PC-3 (cell line): ENCODE results near the gene BTBD6. TPM values are rescaled to one million over a fixed set of nuclear protein-coding genes. Genes with fewer than 3 reads are reported as not detected.
A peak's percentile ranks its signal among the peaks of the same experiment; 100 is the strongest.

ENCODE experiments used
- ATAC-seq: fragments of 200-7000 bp; cut with Tn5 transposase; 2 replicates; pipeline ENCODE4 v1.9.1; 2020; ENCODE audit warnings: mild to moderate bottlenecking, moderate library complexity
- BruUV-seq: library from RNA; stranded (reverse); fragments of 400-500 nt; replicated peaks from 2 replicates; lab custom pipeline; 2021; lab: Mats Ljungman, UMichigan
- CTCF ChIA-PET: fragments of 300-600 bp; sonication (Branson Sonifier 250); formaldehyde crosslinking; loops from one replicate; lab custom pipeline; 2022; ENCODE audit warnings: antibody characterized with exemption; lab: Charles Lee
- POLR2A ChIA-PET: fragments of 300-600 bp; sonication (Branson Sonifier 250); formaldehyde crosslinking; loops from one replicate; lab custom pipeline; 2022; ENCODE audit warnings: antibody characterized with exemption; ENCODE audit not compliant: unreplicated experiment; lab: Charles Lee
- DNase-seq: peaks from one replicate; pipeline ENCODE4 v3.0.0-alpha.2; 2015
- H2AFZ ChIP-seq: fragments of 300-600 bp; sonication (generic); 2 replicates; pipeline ENCODE4 v1.6.0; 2016; ENCODE audit warnings: antibody characterized with exemption, low read length
- H3F3A ChIP-seq: fragments of 300-600 bp; sonication (generic); one replicate; pipeline ENCODE4 v1.6.0; 2017; ENCODE audit warnings: antibody characterized with exemption, low read length, control low read depth, mild to moderate bottlenecking; ENCODE audit not compliant: unreplicated experiment
- H3K27ac ChIP-seq: fragments of 300-600 bp; sonication (generic); 2 replicates; pipeline ENCODE4 v1.5.1; 2016; ENCODE audit warnings: mild to moderate bottlenecking, low read length
- H3K27me3 ChIP-seq: fragments of 300-600 bp; sonication (generic); 2 replicates; pipeline ENCODE4 v1.6.1; 2016; ENCODE audit warnings: low read length, mixed read lengths
- H3K36me3 ChIP-seq: fragments of 300-600 bp; sonication (generic); 2 replicates; pipeline ENCODE4 v1.6.1; 2016; ENCODE audit warnings: low read depth, mixed run types, low read length, mixed read lengths
- H3K4me1 ChIP-seq: fragments of 300-600 bp; sonication (generic); 2 replicates; pipeline ENCODE4 v1.5.1; 2016; ENCODE audit warnings: low read length; ENCODE audit not compliant: insufficient read depth
- H3K4me2 ChIP-seq: fragments of 300-600 bp; sonication (generic); 2 replicates; pipeline ENCODE4 v1.6.0; 2016; ENCODE audit warnings: low read length
- H3K4me3 ChIP-seq: fragments of 300-600 bp; sonication (generic); 2 replicates; pipeline ENCODE4 v1.5.1; 2016; ENCODE audit warnings: mild to moderate bottlenecking, low read length, mixed read lengths
- H3K79me2 ChIP-seq: fragments of 300-600 bp; sonication (generic); 2 replicates; pipeline ENCODE4 v1.6.1; 2017; ENCODE audit warnings: low read length, mixed read lengths
- H3K9ac ChIP-seq: fragments of 300-600 bp; sonication (generic); 2 replicates; pipeline ENCODE4 v1.6.0; 2016; ENCODE audit warnings: mild to moderate bottlenecking, low read length
- H3K9me2 ChIP-seq: fragments of 300-600 bp; sonication (generic); replicated peaks from 2 replicates; pipeline ENCODE4 v1.6.1; 2016; ENCODE audit warnings: mixed run types, low read length, mixed read lengths
- H3K9me3 ChIP-seq: fragments of 300-600 bp; sonication (generic); 2 replicates; pipeline ENCODE4 v1.6.1; 2016; ENCODE audit warnings: low read length, mixed read lengths
- H4K20me1 ChIP-seq: fragments of 300-600 bp; sonication (generic); 2 replicates; pipeline ENCODE4 v1.6.1; 2016; ENCODE audit warnings: low read length, mixed read lengths
- EZH2 ChIP-seq: fragments of 300-600 bp; sonication (generic); IDR thresholded peaks from one replicate; pipeline ENCODE4 v1.6.1; 2017; ENCODE audit warnings: antibody characterized with exemption, mild to moderate bottlenecking, low read length; ENCODE audit not compliant: unreplicated experiment
- EZH2phosphoT487 ChIP-seq: fragments of 300-600 bp; sonication (generic); IDR thresholded peaks from 2 replicates; pipeline ENCODE4 v1.6.1; 2018; ENCODE audit warnings: mild to moderate bottlenecking, antibody characterized with exemption, low read length, borderline replicate concordance
- intact Hi-C: fragments of 100-400 bp; cut with micrococcal nuclease; formaldehyde crosslinking; loops from 2 replicates; pipeline ENCODE4 v1.9.0; 2023
- total RNA-seq: library from RNA; depleted of rRNA; stranded (reverse); fragments of >200 nt; gene quantifications from 2 replicates; pipeline ENCODE4 v1.2.3, GENCODE V29; 2014
- TF ChIP-seq, protein P1 (sequence below): fragments of 300-600 bp; sonication (generic); conservative IDR thresholded peaks from 2 replicates; pipeline ENCODE4 v1.5.1; 2017; ENCODE audit warnings: antibody characterized with exemption, low read depth, mild to moderate bottlenecking, low read length

Gene BTBD6
- total RNA-seq, 1 experiment from 2014 or later: 104 TPM

GRCh38 chr14:105267820-105268548 is 19.7 kb downstream of the BTBD6 start:
- Histone ChIP-seq H3K79me2 (peaks cover 8% of the 10 kb centered on the region), H4K20me1 (no peaks in the 10 kb centered on the region), H3K36me3 (no peaks in the 10 kb centered on the region), H3K9me2 (no peaks in the 10 kb centered on the region), H3K4me3 (no peak overlapping the region), H3K27me3 (no peaks in the 10 kb centered on the region), H3K9ac (no peak overlapping the region), H3F3A (no peaks in the 10 kb centered on the region), H3K9me3 (no peaks in the 10 kb centered on the region), H2AFZ (no peak overlapping the region), H3K4me2 (no peak overlapping the region), H3K27ac (no peak overlapping the region), H3K4me1 (no peaks in the 10 kb centered on the region)
- intact Hi-C loops: no loop called here
- DNase-seq: peak; percentile 17
- ChIA-PET POLR2A (no interaction called here), CTCF (no interaction called here)
- TF ChIP-seq, protein P1, sequence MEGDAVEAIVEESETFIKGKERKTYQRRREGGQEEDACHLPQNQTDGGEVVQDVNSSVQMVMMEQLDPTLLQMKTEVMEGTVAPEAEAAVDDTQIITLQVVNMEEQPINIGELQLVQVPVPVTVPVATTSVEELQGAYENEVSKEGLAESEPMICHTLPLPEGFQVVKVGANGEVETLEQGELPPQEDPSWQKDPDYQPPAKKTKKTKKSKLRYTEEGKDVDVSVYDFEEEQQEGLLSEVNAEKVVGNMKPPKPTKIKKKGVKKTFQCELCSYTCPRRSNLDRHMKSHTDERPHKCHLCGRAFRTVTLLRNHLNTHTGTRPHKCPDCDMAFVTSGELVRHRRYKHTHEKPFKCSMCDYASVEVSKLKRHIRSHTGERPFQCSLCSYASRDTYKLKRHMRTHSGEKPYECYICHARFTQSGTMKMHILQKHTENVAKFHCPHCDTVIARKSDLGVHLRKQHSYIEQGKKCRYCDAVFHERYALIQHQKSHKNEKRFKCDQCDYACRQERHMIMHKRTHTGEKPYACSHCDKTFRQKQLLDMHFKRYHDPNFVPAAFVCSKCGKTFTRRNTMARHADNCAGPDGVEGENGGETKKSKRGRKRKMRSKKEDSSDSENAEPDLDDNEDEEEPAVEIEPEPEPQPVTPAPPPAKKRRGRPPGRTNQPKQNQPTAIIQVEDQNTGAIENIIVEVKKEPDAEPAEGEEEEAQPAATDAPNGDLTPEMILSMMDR: peak; percentile 36; the same call in 1 of the 2 replicates
- TF ChIP-seq EZH2: no peak
- peak; percentile 62 for ATAC-seq
- BruUV-seq: no TSS peak

DNA sequence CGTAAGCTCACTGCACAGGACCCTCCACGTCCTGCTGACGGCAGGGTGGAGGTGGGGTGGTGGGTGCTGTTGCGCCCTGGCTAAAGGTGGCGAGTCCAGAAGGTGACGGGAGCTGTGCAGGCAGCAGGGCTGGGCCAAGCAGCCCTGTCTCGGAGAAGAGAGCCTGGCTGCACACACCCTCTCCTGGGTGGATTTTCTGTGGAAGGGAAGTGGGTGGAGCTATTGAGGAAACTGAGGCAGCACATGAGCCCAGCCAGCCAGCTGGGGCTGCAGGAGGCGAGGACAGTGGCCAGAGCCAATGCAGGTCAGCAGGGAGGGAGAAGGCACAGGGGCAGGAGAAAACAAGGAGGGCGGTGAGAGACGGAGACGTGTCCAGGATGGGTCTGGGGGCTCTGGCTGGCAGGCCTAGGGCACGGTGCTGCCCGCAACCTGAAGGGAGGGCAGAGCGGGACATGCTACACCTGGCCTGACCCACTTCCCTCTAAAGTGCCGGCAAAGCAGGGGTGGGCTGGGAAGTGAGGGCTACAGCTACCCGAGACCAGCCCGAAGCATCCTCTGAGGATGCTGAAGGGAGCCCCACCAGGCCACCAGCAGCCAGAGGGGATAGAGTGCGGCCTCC is 20.5 kb downstream of the BTBD6 start:
- TF ChIP-seq EZH2phosphoT487 (no peak), EZH2 (no peak)
- TF ChIP-seq, protein P1: no peak
- H2AFZ ChIP-seq: no peak overlapping the region
- H3K36me3 ChIP-seq: no peaks in the 10 kb centered on the region
- CTCF ChIA-PET: no interaction called here
- no peaks in the 10 kb centered on the region for H3K9me3 ChIP-seq
- no peaks in the 10 kb centered on the region for H3K9me2 ChIP-seq
- intact Hi-C loops: no loop called here
- no TSS peak for BruUV-seq
- H3K4me2 ChIP-seq: no peak overlapping the region
- H3K4me3 ChIP-seq: no peak overlapping the region
- peaks cover 8% of the 10 kb centered on the region for H3K79me2 ChIP-seq
- H3K4me1 ChIP-seq: no peaks in the 10 kb centered on the region
- POLR2A ChIA-PET: no interaction called here
- DNase-seq (no peak), ATAC-seq (no peak)
- no peak overlapping the region for H3K27ac ChIP-seq
- no peaks in the 10 kb centered on the region for H4K20me1 ChIP-seq
- H3K27me3 ChIP-seq: no peaks in the 10 kb centered on the region
- H3F3A ChIP-seq: no peaks in the 10 kb centered on the region
- H3K9ac ChIP-seq: no peak overlapping the region

- Histone ChIP-seq H3K27ac (no peak overlapping the region), H4K20me1 (no peaks in the 10 kb centered on the region), H3K9ac (no peak overlapping the region), H3K9me3 (no peaks in the 10 kb centered on the region), H3K36me3 (no peaks in the 10 kb centered on the region), H3K9me2 (no peaks in the 10 kb centered on the region), H3K4me3 (no peak overlapping the region), H3K4me2 (no peak overlapping the region), H3K79me2 (peaks cover 8% of the 10 kb centered on the region), H3K4me1 (no peaks in the 10 kb centered on the region), H3F3A (no peaks in the 10 kb centered on the region), H3K27me3 (no peaks in the 10 kb centered on the region), H2AFZ (no peak overlapping the region)
- TF ChIP-seq EZH2phosphoT487 (no peak), EZH2 (no peak)
- TF ChIP-seq, protein P1: no peak
- BruUV-seq: no TSS peak
- DNase-seq (no peak), ATAC-seq (no peak)
- intact Hi-C loops: no loop called here
- CTCF ChIA-PET: no interaction called here
- POLR2A ChIA-PET: no interaction called here
These were observed 21.1 kb downstream of the BTBD6 start for GRCh38 chr14:105269405-105269804.
